ENCODE measurements around the gene MAPK1.

DNA sequence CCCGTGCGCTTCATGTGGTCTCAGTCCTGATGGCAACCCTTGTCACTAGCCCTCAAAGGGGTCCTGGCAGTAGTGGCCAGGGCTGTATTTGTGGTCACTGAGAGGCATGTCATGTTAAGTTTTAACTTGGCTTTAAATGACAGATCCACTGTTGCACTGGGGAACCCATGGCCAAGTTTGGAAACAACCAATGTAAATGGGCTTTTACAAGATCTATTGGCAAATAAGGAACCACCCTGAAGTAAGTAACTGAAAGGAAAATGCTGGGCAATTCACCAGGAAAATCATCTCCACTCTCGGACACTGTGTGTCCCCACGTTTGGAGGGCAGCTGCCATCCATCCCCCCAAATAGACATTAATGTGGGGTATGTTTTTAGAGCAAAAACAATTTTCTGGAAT is 140.3 kb downstream of the MAPK1 start:
- TF ChIP-seq, protein P1, sequence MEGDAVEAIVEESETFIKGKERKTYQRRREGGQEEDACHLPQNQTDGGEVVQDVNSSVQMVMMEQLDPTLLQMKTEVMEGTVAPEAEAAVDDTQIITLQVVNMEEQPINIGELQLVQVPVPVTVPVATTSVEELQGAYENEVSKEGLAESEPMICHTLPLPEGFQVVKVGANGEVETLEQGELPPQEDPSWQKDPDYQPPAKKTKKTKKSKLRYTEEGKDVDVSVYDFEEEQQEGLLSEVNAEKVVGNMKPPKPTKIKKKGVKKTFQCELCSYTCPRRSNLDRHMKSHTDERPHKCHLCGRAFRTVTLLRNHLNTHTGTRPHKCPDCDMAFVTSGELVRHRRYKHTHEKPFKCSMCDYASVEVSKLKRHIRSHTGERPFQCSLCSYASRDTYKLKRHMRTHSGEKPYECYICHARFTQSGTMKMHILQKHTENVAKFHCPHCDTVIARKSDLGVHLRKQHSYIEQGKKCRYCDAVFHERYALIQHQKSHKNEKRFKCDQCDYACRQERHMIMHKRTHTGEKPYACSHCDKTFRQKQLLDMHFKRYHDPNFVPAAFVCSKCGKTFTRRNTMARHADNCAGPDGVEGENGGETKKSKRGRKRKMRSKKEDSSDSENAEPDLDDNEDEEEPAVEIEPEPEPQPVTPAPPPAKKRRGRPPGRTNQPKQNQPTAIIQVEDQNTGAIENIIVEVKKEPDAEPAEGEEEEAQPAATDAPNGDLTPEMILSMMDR (IDR thresholded peaks at IDR 0.05; ENCODE audit: insufficient read depth, low read length, poor library complexity, severe bottlenecking) = no peak
- TF ChIP-seq EZH2phosphoT487 (conservative IDR thresholded peaks at IDR 0.05; ENCODE audit: low read length) = no peak
